OCI-LY3 (cell line): ENCODE results near the gene FRRS1L.

Experiments used
- H2AFZ ChIP-seq: fragments of 200-600, 300-600 bp; shearing (Covaris generic); 2 replicates; pipeline ENCODE4 v1.6.0; 2014; ENCODE audit warnings: antibody characterized with exemption, low read depth, low read length
- H3K27ac ChIP-seq: fragments of 200-600, 300-600 bp; sonication (generic); 2 replicates; pipeline ENCODE4 v1.5.1; 2014; ENCODE audit warnings: mild to moderate bottlenecking, low read length, moderate library complexity, mixed read lengths
- H3K27me3 ChIP-seq: fragments of 200-600, 300-600 bp; sonication (generic); 2 replicates; pipeline ENCODE4 v1.6.1; 2014; ENCODE audit warnings: low read depth, low read length, mixed read lengths
- H3K36me3 ChIP-seq: fragments of 200-600, 300-600 bp; sonication (generic); replicated peaks from 2 replicates; pipeline ENCODE3; 2014; ENCODE audit warnings: low read depth, low read length, mixed read lengths
- H3K4me1 ChIP-seq: fragments of 300-600, 200-600 bp; sonication (generic); 2 replicates; pipeline ENCODE4 v1.6.1; 2014; ENCODE audit warnings: low read length, mixed read lengths
- H3K4me2 ChIP-seq: fragments of 200-600, 300-600 bp; sonication (generic); 2 replicates; pipeline ENCODE4 v1.6.1; 2014; ENCODE audit warnings: low read length, mixed read lengths
- H3K4me3 ChIP-seq: fragments of 300-600, 200-600 bp; sonication (generic); 2 replicates; pipeline ENCODE4 v1.5.1; 2014; ENCODE audit warnings: antibody characterized with exemption, mild to moderate bottlenecking, low read length, moderate library complexity
- H3K79me2 ChIP-seq: fragments of 300-600, 200-600 bp; shearing (Covaris generic); 2 replicates; pipeline ENCODE4 v1.6.1; 2014; ENCODE audit warnings: mild to moderate bottlenecking, low read length, mixed read lengths
- H3K9ac ChIP-seq: fragments of 300-600, 200-600 bp; shearing (Covaris generic); 2 replicates; pipeline ENCODE4 v1.6.0; 2014; ENCODE audit warnings: mild to moderate bottlenecking, low read length, moderate library complexity
- H3K9me3 ChIP-seq: fragments of 200-600, 300-600 bp; shearing (Covaris generic); 2 replicates; pipeline ENCODE4 v1.6.1; 2014; ENCODE audit warnings: low read length, mixed read lengths; ENCODE audit not compliant: insufficient read depth
- H4K20me1 ChIP-seq: fragments of 200-600, 300-600 bp; sonication (generic); 2 replicates; pipeline ENCODE4 v1.6.1; 2016; ENCODE audit warnings: low read length, mixed read lengths; ENCODE audit not compliant: insufficient read depth
- EZH2phosphoT487 ChIP-seq: fragments of 200-600 bp; shearing (Covaris generic); IDR thresholded peaks from 2 replicates; pipeline ENCODE4 v1.6.1; 2018; ENCODE audit warnings: antibody characterized with exemption, mixed run types, low read depth
- TF ChIP-seq, protein P1 (sequence below): fragments of 200-600, 300-600 bp; sonication (generic); IDR thresholded peaks from 2 replicates; pipeline ENCODE4 v1.5.1; 2014; ENCODE audit warnings: antibody characterized with exemption, low read length, low read depth

Gene FRRS1L

DNA sequence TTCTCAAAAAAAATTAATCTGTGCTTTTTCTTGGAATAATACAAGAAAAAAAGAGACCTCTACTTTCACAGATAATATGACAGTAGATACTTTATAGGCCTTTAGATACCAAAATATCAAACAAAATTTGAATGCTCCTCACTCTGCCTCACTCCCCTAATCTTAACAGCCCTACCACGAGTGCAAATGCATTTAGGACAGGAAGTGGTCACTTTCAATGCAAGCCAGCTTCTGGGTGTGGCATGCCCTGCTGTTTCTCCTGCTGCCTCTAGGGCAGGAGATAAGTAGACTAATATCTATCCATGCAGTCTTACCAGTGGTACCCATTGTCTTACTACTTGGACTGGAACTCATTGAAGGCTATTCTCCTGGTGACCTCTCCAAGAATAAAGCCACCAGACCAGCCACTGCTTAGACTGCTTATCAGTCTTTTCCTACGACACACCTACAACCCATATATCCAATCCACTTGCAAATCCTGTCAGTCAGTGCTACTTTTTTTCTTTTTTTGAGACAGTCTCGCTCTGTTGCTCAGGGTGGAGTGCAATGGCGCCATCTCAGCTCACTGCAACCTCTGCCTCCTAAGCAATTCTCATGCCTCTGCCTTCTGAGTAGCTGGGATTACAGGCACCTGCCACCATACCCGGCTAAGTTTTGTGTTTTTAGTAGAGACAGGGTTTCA lies 23.0 kb downstream of the FRRS1L start:
- Histone ChIP-seq H3K27ac (no peak overlapping the region), H2AFZ (0 out of 2 replicates have a peak overlapping the region, but pooled peaks have one; percentile 3)

DNA sequence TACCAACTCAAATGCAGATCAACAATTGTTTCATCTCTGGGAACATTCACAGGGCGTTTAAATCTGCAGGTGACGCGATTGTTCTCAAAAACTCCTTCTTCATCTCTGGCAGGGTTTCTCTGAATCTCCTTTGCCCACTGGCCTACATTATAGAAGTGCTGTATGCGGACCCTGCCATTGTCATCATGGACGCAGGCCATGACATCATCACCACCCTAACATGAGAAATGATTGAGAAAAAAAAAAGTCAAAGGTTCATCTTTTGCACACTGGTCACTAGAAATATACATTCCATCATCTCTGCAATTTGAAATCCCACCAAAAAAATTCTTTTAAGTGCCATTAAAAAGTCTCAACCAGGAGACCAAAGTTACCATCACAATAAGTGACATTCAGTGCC lies 25.7 kb downstream of the FRRS1L start:
- Histone ChIP-seq H3K79me2 (no peaks in the 10 kb centered on the region), H3K4me1 (peaks cover 11% of the 10 kb centered on the region), H3K36me3 (no peaks in the 10 kb centered on the region), H3K4me3 (no peak overlapping the region), H4K20me1 (no peaks in the 10 kb centered on the region), H3K27me3 (peaks cover under 1% of the 10 kb centered on the region; the same call in 1 of the 2 replicates), H3K9me3 (no peaks in the 10 kb centered on the region), H3K9ac (no peak overlapping the region), H3K27ac (no peak overlapping the region), H3K4me2 (no peak overlapping the region), H2AFZ (no peak overlapping the region)
- TF ChIP-seq, protein P1, sequence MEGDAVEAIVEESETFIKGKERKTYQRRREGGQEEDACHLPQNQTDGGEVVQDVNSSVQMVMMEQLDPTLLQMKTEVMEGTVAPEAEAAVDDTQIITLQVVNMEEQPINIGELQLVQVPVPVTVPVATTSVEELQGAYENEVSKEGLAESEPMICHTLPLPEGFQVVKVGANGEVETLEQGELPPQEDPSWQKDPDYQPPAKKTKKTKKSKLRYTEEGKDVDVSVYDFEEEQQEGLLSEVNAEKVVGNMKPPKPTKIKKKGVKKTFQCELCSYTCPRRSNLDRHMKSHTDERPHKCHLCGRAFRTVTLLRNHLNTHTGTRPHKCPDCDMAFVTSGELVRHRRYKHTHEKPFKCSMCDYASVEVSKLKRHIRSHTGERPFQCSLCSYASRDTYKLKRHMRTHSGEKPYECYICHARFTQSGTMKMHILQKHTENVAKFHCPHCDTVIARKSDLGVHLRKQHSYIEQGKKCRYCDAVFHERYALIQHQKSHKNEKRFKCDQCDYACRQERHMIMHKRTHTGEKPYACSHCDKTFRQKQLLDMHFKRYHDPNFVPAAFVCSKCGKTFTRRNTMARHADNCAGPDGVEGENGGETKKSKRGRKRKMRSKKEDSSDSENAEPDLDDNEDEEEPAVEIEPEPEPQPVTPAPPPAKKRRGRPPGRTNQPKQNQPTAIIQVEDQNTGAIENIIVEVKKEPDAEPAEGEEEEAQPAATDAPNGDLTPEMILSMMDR: no peak
- no peak for TF ChIP-seq EZH2phosphoT487

More for the DNA sequence above, 23.0 kb downstream of the FRRS1L start:
- Histone ChIP-seq H3K4me3 (no peak overlapping the region), H3K9me3 (no peaks in the 10 kb centered on the region), H3K4me2 (peak overlapping the region; percentile 31), H3K27me3 (peaks cover 18% of the 10 kb centered on the region), H3K4me1 (peaks cover 6% of the 10 kb centered on the region; the same call in 1 of the 2 replicates), H3K79me2 (no peaks in the 10 kb centered on the region), H4K20me1 (no peaks in the 10 kb centered on the region), H3K36me3 (no peaks in the 10 kb centered on the region), H3K9ac (no peak overlapping the region)
- TF ChIP-seq, protein P1: peak; percentile 27
- TF ChIP-seq EZH2phosphoT487: no peak

DNA sequence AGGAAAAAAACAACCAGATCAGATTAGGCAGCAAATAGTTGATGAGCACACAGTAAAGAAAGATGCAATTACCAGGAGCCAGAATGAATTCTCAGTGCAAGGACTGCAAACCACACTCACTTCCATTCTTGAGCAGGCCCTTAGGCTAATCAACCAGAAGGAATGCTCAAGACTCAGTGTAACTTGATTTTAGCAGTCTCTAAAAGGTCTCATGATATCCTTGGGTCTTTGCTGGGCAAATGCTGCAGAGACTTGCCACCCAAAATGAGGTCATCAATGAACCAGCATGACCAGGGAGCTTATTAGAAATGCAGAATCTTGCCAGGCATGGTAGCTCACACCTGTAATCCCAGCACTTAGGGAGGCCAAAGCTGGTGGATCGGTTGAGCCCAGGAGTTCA lies 27.2 kb downstream of the FRRS1L start:
- Histone ChIP-seq H4K20me1 (no peaks in the 10 kb centered on the region), H3K9ac (no peak overlapping the region), H3K79me2 (no peaks in the 10 kb centered on the region), H3K4me2 (no peak overlapping the region), H3K9me3 (no peaks in the 10 kb centered on the region), H3K36me3 (no peaks in the 10 kb centered on the region), H3K27me3 (no peaks in the 10 kb centered on the region), H3K4me1 (peaks cover 11% of the 10 kb centered on the region), H3K4me3 (no peak overlapping the region), H2AFZ (no peak overlapping the region), H3K27ac (no peak overlapping the region)
- TF ChIP-seq EZH2phosphoT487: no peak
- TF ChIP-seq, protein P1: no peak

DNA sequence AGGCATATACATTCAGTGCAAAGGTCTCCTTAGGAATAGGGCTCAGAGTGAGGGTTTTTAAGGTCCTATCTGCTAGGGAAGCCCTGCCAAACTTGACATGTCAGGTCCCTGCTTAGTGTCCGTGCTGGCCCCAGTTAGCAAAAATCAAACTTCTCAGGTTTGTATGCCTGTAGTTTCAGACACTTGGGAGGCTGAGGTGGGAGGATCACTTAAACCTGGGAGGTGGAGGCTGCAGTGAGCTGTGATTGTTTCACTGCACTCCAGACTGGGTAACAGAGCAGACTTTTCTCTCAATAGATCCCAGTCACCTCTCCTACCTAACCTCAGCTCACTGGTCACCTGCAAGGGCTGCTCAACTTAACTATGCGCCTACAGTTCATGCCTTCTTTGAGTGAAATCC lies 28.6 kb downstream of the FRRS1L start:
- Histone ChIP-seq H3K27me3 (0 out of 2 replicates have a peak, but pooled peaks cover 4% of the 10 kb centered on the region), H2AFZ (no peak overlapping the region), H3K4me2 (no peak overlapping the region), H3K4me3 (no peak overlapping the region), H3K36me3 (no peaks in the 10 kb centered on the region), H3K27ac (no peak overlapping the region), H3K9me3 (no peaks in the 10 kb centered on the region), H3K4me1 (peaks cover 5% of the 10 kb centered on the region; the same call in 1 of the 2 replicates), H3K79me2 (no peaks in the 10 kb centered on the region), H4K20me1 (no peaks in the 10 kb centered on the region), H3K9ac (no peak overlapping the region)
- TF ChIP-seq, protein P1: no peak
- TF ChIP-seq EZH2phosphoT487: no peak
